Measurements from ENCODE around the gene COL12A1. TPM values are rescaled to one million over a fixed set of nuclear protein-coding genes. Genes with fewer than 3 reads are reported as not detected.
A peak's percentile ranks its signal among the peaks of the same experiment; 100 is the strongest.

COL12A1 gene
- total and polyA plus RNA-seq, 2 experiments from 2014 or later = 0.39 to 6.3 TPM

GRCh38 chr6:75116946-75117345, 88.9 kb downstream of the COL12A1 start (continued):
- TF ChIP-seq, protein P1, sequence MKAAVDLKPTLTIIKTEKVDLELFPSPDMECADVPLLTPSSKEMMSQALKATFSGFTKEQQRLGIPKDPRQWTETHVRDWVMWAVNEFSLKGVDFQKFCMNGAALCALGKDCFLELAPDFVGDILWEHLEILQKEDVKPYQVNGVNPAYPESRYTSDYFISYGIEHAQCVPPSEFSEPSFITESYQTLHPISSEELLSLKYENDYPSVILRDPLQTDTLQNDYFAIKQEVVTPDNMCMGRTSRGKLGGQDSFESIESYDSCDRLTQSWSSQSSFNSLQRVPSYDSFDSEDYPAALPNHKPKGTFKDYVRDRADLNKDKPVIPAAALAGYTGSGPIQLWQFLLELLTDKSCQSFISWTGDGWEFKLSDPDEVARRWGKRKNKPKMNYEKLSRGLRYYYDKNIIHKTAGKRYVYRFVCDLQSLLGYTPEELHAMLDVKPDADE (IDR thresholded peaks at IDR 0.05) = no peak
- TF ChIP-seq ZNF462 (CRISPR knock-in tag; IDR thresholded peaks at IDR 0.05) (no peak), CREB1 (CRISPR knock-in tag; IDR thresholded peaks at IDR 0.05; ENCODE audit: low read depth) (no peak)

DNA sequence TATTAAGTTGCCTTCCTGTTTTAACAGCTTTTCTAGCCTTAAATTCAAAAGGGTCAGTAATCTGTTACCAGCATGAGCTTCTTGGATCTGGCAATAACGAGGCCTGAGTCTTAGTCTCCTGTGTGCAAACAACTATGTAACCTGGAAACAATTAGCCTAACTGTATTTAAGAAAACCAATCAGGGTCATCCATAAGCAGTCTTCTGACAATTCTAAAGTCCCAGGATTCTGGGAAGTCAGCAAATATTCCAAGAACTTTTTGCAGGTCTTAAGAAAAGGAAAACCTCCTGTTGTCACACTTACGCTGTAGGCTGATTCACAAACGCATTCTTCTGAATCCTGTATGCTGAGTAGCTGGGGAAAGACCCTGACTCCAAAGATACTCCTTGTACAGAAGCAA, 90.4 kb downstream of the COL12A1 start:
- no peak overlapping the region for H3K27ac Mint-ChIP-seq
- Histone ChIP-seq H3K27ac (ENCODE audit: low read depth) (no peak overlapping the region), H3F3A (replicated peaks; ENCODE audit: low read depth) (no peaks in the 10 kb centered on the region), H3K4me3 (no peak overlapping the region), H3K4me1 (ENCODE audit: insufficient read depth) (no peaks in the 10 kb centered on the region), H3K79me2 (replicated peaks; ENCODE audit: insufficient read depth) (no peaks in the 10 kb centered on the region), H4K20me1 (replicated peaks; ENCODE audit: insufficient read depth) (no peaks in the 10 kb centered on the region), H3K27me3 (ENCODE audit: insufficient read depth) (no peaks in the 10 kb centered on the region), H2AFZ (peak overlapping the region; percentile 23; the same call in 1 of the 2 replicates), H3K36me3 (ENCODE audit: insufficient read depth) (no peaks in the 10 kb centered on the region), H3K4me2 (no peak overlapping the region), H3K9me2 (ENCODE audit: insufficient read depth) (no peaks in the 10 kb centered on the region)
- H3K4me3 Mint-ChIP-seq = no peak overlapping the region
- H3K9me3 Mint-ChIP-seq = no peaks in the 10 kb centered on the region
- peak; percentile 17 for DNase-seq (ENCODE audit: low spot score)
- no peaks in the 10 kb centered on the region for H3K36me3 Mint-ChIP-seq (ENCODE audit: low read depth)
- H3K4me1 Mint-ChIP-seq = no peaks in the 10 kb centered on the region
- H3K27me3 Mint-ChIP-seq (ENCODE audit: insufficient read depth, low read depth, poor library complexity) = no peaks in the 10 kb centered on the region
- no peak; the same call in 1 of the 3 replicates for ATAC-seq
- TF ChIP-seq ZNF462 (CRISPR knock-in tag; IDR thresholded peaks at IDR 0.05) (no peak), REST (IDR thresholded peaks at IDR 0.05; ENCODE audit: unreplicated experiment) (no peak)
